Heart left ventricle (tissue), 16 donors: ENCODE results near the gene EIF2D. TPM values are rescaled to one million over a fixed set of nuclear protein-coding genes. Genes with fewer than 3 reads are reported as not detected.

Source experiments
- ATAC-seq, 4 donors: fragments of 200-7000 bp; cut with Tn5 transposase; one replicate each; pipeline ENCODE4 v1.9.1; 2020 to 2022; ENCODE audit warnings: moderate library complexity in 4 of 4, mild to moderate bottlenecking in 3 of 4, moderate number of reproducible peaks in 1 of 4
- DNase-seq, 5 donors: peaks; one replicate each; pipeline ENCODE4 v3.0.0-alpha.2; 2020
- H3K27ac ChIP-seq, 12 donors: fragments of 200-600 bp; sonication (generic) in 4 of 12; one replicate each; pipeline versions ENCODE4 v1.5.0 to v1.8.0; 2016 to 2022; ENCODE audit warnings: mild to moderate bottlenecking in 2 of 12
- H3K27me3 ChIP-seq, 9 donors: fragments of 200-600 bp; sonication (generic) in 2 of 9; one replicate each; pipeline versions ENCODE4 v1.5.1 to v1.8.0; 2016 to 2022; ENCODE audit warnings: mild to moderate bottlenecking in 3 of 9
- H3K36me3 ChIP-seq, 9 donors: fragments of 200-600 bp; sonication (generic) in 2 of 9; one replicate each; pipeline versions ENCODE4 v1.5.0 to v1.8.0; 2018 to 2022; ENCODE audit warnings: mild to moderate bottlenecking in 2 of 9
- H3K4me1 ChIP-seq, 12 donors: fragments of 200-600 bp; sonication (generic) in 4 of 12; one replicate each; pipeline versions ENCODE4 v1.5.0 to v1.8.0; 2016 to 2022; ENCODE audit warnings: mild to moderate bottlenecking in 3 of 12
- H3K4me3 ChIP-seq, 12 donors: fragments of 200-600 bp; sonication (generic) in 4 of 12; one replicate each; pipeline versions ENCODE4 v1.5.0 to v1.8.0; 2017 to 2022; ENCODE audit warnings: mild to moderate bottlenecking in 9 of 12, moderate library complexity in 4 of 12
- H3K9me3 ChIP-seq, 12 donors: fragments of 200-600 bp; sonication (generic) in 4 of 12; one replicate each; pipeline versions ENCODE4 v1.5.0 to v1.8.0; 2016 to 2022; ENCODE audit warnings: mild to moderate bottlenecking in 1 of 12
- CTCF ChIP-seq, 12 donors: fragments of 200-600 bp; sonication (generic) in 4 of 12; IDR thresholded peaks; one replicate each; pipeline versions ENCODE4 v1.5.0 to v1.8.0; 2018 to 2022; ENCODE audit warnings: antibody characterized with exemption in 12 of 12, mild to moderate bottlenecking in 5 of 12
- POLR2A ChIP-seq, 2 donors: fragments of 450-650 bp; IDR thresholded peaks; one replicate each; pipeline ENCODE4 v1.6.1; 2017; ENCODE audit warnings: antibody characterized with exemption in 2 of 2, mild to moderate bottlenecking in 2 of 2, moderate library complexity in 2 of 2
- WGBS, 4 donors: extraction: QIAGEN DNeasy Blood & Tissue Kit in 2 of 4; methylation state at CpG; one replicate each; pipeline versions ENCODE4 v1.1.5 to v1.1.7; 2013 to 2018; 5-methylcytosine and 5-hydroxymethylcytosine counted together
- intact Hi-C, 10 donors: fragments of 100-400 bp; cut with DNase I; formaldehyde crosslinking; loops; one replicate each; pipeline versions ENCODE4 v1.11.1 to v1.14.2; 2022
- polyA plus RNA-seq, 2 donors: library from polyadenylated mRNA; stranded (reverse); fragments of 200-250 nt; gene quantifications; one replicate each; pipeline ENCODE4 v1.2.3, GENCODE V29; 2013
- total RNA-seq, 9 donors: library from RNA; depleted of rRNA in 2 of 9; stranded (reverse); fragments of >200 nt in 2 of 9; fragmentation: NEBNext Ultra II Directional in 3 of 9; extraction: Animal tissue kit (Norgen Biotek cat#: 25700) in 3 of 9; gene quantifications; one replicate each; pipeline versions ENCODE4 v1.1.0 to v1.2.4, GENCODE V29; 2016 to 2023
- donor health status: ischemic (EF 13 %, LVEDD 7.1; RV severe dilation, severe dysfunction).
- donor health status: healthy with polysubstance abuse.
- donor health status: DM: no; HTN: yes; CAD: no.
- donor health status: DM: no; HTN: no; CAD: no.
- donor health status: ischemic (EF 25% LVEDD 6.9; RV normal size, moderate dysfunction).
- donor health status: ischemic (EF 25% LVEDD 5.7; RV mildly dilated, moderate dysfunction).
- donor health status: healthy.
- donor health status: DM: yes; HTN: yes; CAD: no.
- donor health status: ischemic (EF 35%, LVEDD 5.7; RV mildly dilated, moderate dysfunction).
- donor health status: nonischemic (EF 11% LVEDD 7.7; RV severe dilation, severe dysfunction).
- donor health status: DM: yes; HTN: yes; CAD: no.
- donor health status: PGD.
- donor health status: ischemic (EF 29% LVEDD 5.4; RV normal size, mild dysfunction).
- donor health status: nonischemic (EF 23%, LVEDD 6.1; RV moderate dilation, normal function).

EIF2D gene
- total and polyA plus RNA-seq, 11 donors = 15.6 to 37.5 (median 27.6) TPM

- H3K9me3 ChIP-seq = no peaks in the 10 kb centered on the region
- no peak overlapping the region for H3K4me3 ChIP-seq
- TF ChIP-seq POLR2A (IDR thresholded peaks at IDR 0.05) (no peak), CTCF (IDR thresholded peaks at IDR 0.05) (no peak)
- intact Hi-C loops = no loop called here
- H3K27ac ChIP-seq = peak overlapping the region in 1 of 12 donors; percentile 58
- 77 to 87% (median 82%) methylated on average over 6 to 9 of the region's 9 CpGs for WGBS, 4 donors
- peaks cover 0 to 30% (median 17%) of the 10 kb centered on the region in 12 donors for H3K4me1 ChIP-seq
- H3K36me3 ChIP-seq = no peaks in the 10 kb centered on the region
- DNase-seq (no peak), ATAC-seq (no peak)
- no peaks in the 10 kb centered on the region for H3K27me3 ChIP-seq
Observed at GRCh38 chr1:206551296-206551985, 60.8 kb downstream of the EIF2D start.

- peak overlapping the region in 1 of 12 donors; percentile 27 for H3K27ac ChIP-seq
- ATAC-seq (no peak), DNase-seq (no peak)
- peaks cover 0 to 21% (median 7%) of the 10 kb centered on the region in 12 donors for H3K4me1 ChIP-seq
- H3K36me3 ChIP-seq = no peaks in the 10 kb centered on the region
- H3K27me3 ChIP-seq = no peaks in the 10 kb centered on the region
- H3K4me3 ChIP-seq = no peak overlapping the region
- H3K9me3 ChIP-seq = no peaks in the 10 kb centered on the region
- WGBS, 4 donors = 75 to 85% (median 83%) methylated on average over 2 of the region's 2 CpGs
- no peak for TF ChIP-seq POLR2A (IDR thresholded peaks at IDR 0.05)
- TF ChIP-seq CTCF (IDR thresholded peaks at IDR 0.05) = no peak
- intact Hi-C loops = no loop called here
Observed at GRCh38 chr1:206550446-206550845, 61.8 kb downstream of the EIF2D start.

GRCh38 chr1:206547104-206547503 is 65.2 kb downstream of the EIF2D start:
- intact Hi-C loops = loop anchor here in 4 of 10 donors (5.0 to 10.0 kb wide), 3 partner anchors 35 to 55 kb away; no protein-coding TSS in a partner anchor
- Histone ChIP-seq H3K27ac (no peak overlapping the region), H3K27me3 (no peaks in the 10 kb centered on the region), H3K4me3 (no peak overlapping the region), H3K9me3 (no peaks in the 10 kb centered on the region), H3K4me1 (peaks cover 0 to 16% (median 0%) of the 10 kb centered on the region in 12 donors), H3K36me3 (no peaks in the 10 kb centered on the region)
- DNase-seq (no peak), ATAC-seq (no peak)
- TF ChIP-seq POLR2A (IDR thresholded peaks at IDR 0.05) = no peak
- no peak for TF ChIP-seq CTCF (IDR thresholded peaks at IDR 0.05)
- WGBS, 4 donors = 81 to 88% (median 87%) methylated on average over 7 of the region's 7 CpGs

GRCh38 chr1:206545351-206545750 is 66.9 kb downstream of the EIF2D start:
- ATAC-seq (no peak), DNase-seq (no peak)
- H3K4me3 ChIP-seq = no peak overlapping the region
- intact Hi-C loops = loop anchor here in 8 of 10 donors (1.0 to 10.0 kb wide), 7 partner anchors 37 to 53 kb away; no protein-coding TSS in a partner anchor
- H3K4me1 ChIP-seq = peaks cover 0 to 8% (median 3%) of the 10 kb centered on the region in 12 donors
- H3K36me3 ChIP-seq = no peaks in the 10 kb centered on the region
- no peaks in the 10 kb centered on the region for H3K27me3 ChIP-seq
- no peak overlapping the region for H3K27ac ChIP-seq
- TF ChIP-seq POLR2A (IDR thresholded peaks at IDR 0.05) = no peak
- no peak for TF ChIP-seq CTCF (IDR thresholded peaks at IDR 0.05)
- no peaks in the 10 kb centered on the region for H3K9me3 ChIP-seq
- 92 to 100% (median 97%) methylated on average over 1 of the region's 1 CpG for WGBS, 4 donors
